Measurements from ENCODE around the gene CDC42BPB. TPM values are rescaled to one million over a fixed set of nuclear protein-coding genes. Genes with fewer than 3 reads are reported as not detected.

CDC42BPB gene
- total and polyA plus RNA-seq, 2 of the 13 experiments (the other 11 are each of a cell fraction or from before 2014, with no cell fraction given) = 19.7 to 32.3 TPM

DNA sequence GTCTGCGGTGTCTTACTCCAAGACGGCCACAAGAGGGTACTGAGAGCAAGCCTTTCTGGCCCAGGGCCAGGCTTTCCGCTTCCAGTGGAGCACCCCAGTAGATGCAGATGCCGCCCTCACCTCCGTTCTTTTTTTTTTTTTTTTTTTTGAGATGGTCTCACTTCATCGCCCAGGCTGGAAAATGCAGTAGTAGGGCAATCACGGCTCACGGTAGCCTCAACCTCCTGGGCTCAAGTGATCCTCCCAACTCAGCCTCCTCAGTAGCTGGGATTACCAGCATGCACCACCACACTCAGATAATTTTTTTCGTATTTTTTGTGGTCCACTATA is 21.0 kb upstream of the CDC42BPB start (continued):
- TF ChIP-seq, protein P1, sequence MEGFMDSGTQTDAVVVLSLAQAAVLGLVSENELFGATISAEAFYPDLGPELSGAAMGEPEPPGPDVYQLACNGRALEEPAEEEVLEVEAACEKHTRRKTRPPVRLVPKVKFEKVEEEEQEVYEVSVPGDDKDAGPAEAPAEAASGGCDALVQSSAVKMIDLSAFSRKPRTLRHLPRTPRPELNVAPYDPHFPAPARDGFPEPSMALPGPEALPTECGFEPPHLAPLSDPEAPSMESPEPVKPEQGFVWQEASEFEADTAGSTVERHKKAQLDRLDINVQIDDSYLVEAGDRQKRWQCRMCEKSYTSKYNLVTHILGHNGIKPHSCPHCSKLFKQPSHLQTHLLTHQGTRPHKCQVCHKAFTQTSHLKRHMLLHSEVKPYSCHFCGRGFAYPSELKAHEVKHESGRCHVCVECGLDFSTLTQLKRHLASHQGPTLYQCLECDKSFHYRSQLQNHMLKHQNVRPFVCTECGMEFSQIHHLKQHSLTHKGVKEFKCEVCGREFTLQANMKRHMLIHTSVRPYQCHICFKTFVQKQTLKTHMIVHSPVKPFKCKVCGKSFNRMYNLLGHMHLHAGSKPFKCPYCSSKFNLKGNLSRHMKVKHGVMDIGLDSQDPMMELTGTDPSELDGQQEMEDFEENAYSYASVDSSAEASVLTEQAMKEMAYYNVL (CRISPR knock-in tag; IDR thresholded peaks at IDR 0.05; ENCODE audit: borderline replicate concordance) = peak; percentile 77; the same call in 1 of the 2 replicates
- TF ChIP-seq ZSCAN29 (CRISPR knock-in tag; conservative IDR thresholded peaks at IDR 0.05) = no peak
- TF ChIP-seq ATF4 (CRISPR knock-in tag; IDR thresholded peaks at IDR 0.05) = no peak
- TF ChIP-seq ZNF263 (CRISPR knock-in tag; IDR thresholded peaks at IDR 0.05) = peak; percentile 66; the same call in 1 of the 2 replicates
- TF ChIP-seq, protein P2, sequence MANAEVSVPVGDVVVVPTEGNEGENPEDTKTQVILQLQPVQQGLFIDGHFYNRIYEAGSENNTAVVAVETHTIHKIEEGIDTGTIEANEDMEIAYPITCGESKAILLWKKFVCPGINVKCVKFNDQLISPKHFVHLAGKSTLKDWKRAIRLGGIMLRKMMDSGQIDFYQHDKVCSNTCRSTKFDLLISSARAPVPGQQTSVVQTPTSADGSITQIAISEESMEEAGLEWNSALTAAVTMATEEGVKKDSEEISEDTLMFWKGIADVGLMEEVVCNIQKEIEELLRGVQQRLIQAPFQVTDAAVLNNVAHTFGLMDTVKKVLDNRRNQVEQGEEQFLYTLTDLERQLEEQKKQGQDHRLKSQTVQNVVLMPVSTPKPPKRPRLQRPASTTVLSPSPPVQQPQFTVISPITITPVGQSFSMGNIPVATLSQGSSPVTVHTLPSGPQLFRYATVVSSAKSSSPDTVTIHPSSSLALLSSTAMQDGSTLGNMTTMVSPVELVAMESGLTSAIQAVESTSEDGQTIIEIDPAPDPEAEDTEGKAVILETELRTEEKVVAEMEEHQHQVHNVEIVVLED (CRISPR knock-in tag; IDR thresholded peaks at IDR 0.05; ENCODE audit: borderline replicate concordance) = no peak
- 0 out of 2 replicates have a peak, but pooled peaks have one; percentile 18 for TF ChIP-seq ELF3 (CRISPR knock-in tag; IDR thresholded peaks at IDR 0.05)
- no peak for TF ChIP-seq SMAD9 (CRISPR knock-in tag; IDR thresholded peaks at IDR 0.05)
- TF ChIP-seq, protein P3, sequence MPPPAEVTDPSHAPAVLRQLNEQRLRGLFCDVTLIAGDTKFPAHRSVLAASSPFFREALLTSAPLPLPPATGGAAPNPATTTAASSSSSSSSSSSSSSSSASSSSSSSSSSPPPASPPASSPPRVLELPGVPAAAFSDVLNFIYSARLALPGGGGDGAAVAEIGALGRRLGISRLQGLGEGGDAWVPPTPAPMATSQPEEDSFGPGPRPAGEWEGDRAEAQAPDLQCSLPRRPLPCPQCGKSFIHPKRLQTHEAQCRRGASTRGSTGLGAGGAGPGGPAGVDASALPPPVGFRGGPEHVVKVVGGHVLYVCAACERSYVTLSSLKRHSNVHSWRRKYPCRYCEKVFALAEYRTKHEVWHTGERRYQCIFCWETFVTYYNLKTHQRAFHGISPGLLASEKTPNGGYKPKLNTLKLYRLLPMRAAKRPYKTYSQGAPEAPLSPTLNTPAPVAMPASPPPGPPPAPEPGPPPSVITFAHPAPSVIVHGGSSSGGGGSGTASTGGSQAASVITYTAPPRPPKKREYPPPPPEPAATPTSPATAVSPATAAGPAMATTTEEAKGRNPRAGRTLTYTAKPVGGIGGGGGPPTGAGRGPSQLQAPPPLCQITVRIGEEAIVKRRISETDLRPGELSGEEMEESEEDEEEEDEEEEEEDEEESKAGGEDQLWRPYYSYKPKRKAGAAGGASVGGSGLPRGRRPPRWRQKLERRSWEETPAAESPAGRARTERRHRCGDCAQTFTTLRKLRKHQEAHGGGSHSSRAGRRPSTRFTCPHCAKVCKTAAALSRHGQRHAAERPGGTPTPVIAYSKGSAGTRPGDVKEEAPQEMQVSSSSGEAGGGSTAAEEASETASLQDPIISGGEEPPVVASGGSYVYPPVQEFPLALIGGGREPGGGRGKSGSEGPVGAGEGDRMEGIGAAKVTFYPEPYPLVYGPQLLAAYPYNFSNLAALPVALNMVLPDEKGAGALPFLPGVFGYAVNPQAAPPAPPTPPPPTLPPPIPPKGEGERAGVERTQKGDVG (CRISPR knock-in tag; IDR thresholded peaks at IDR 0.05; ENCODE audit: borderline replicate concordance) = no peak
- no peak for TF ChIP-seq SNAPC4 (CRISPR knock-in tag; IDR thresholded peaks at IDR 0.05)
- TF ChIP-seq FOXP1 (IDR thresholded peaks at IDR 0.05) = no peak
- no peak for TF ChIP-seq FOXP1 (CRISPR knock-in tag; IDR thresholded peaks at IDR 0.05)
- no peak for TF ChIP-seq ZBTB38 (CRISPR knock-in tag; IDR thresholded peaks at IDR 0.05)
- TF ChIP-seq SRF (IDR thresholded peaks at IDR 0.05; ENCODE audit: low read depth, low read length) = no peak
- TF ChIP-seq SAFB2 (CRISPR knock-in tag; IDR thresholded peaks at IDR 0.05; ENCODE audit: borderline replicate concordance, low read depth) = no peak
